Astrocyte of the spinal cord (primary cell): Measurements from ENCODE around the gene TTBK1.
"Not testable (repeated sequence)": the region's sequence is repeated elsewhere in the genome, so short reads cannot be mapped to it uniquely, and the experiment has no call there.

ENCODE experiments used
- DNase-seq: peaks from one replicate; pipeline ENCODE4 v3.0.0; 2011; ENCODE audit warnings: low read depth, low spot score
- H3K4me3 ChIP-seq: 2 replicates; pipeline ENCODE4 v1.5.1; 2011; ENCODE audit warnings: low read depth, mild to moderate bottlenecking, low read length, moderate library complexity
- CTCF ChIP-seq: IDR thresholded peaks from 2 replicates; pipeline ENCODE4 v1.5.1; 2012; ENCODE audit warnings: low read depth, mild to moderate bottlenecking, low read length, inconsistent platforms
- in situ Hi-C: cut with HindIII; loops from 2 replicates; pipeline ENCODE4 v1.10.0; 2017; ENCODE audit warnings: low sequenced_read_pairs

TTBK1 gene

GRCh38 chr6:43302126-43302525 lies 58.8 kb downstream of the TTBK1 start:
- no peak for DNase-seq
- in situ Hi-C loops, result no loop called here
- no peak for TF ChIP-seq CTCF
- H3K4me3 ChIP-seq, result no peak overlapping the region

- DNase-seq, H3K4me3 ChIP-seq, in situ Hi-C loops: not testable (repeated sequence)
Measured at GRCh38 chr6:43303006-43303405, 59.7 kb downstream of the TTBK1 start.

- no peak overlapping the region for H3K4me3 ChIP-seq
- no peak for TF ChIP-seq CTCF
- DNase-seq, result no peak
- in situ Hi-C loops, result no loop called here
Measured at GRCh38 chr6:43303751-43304331, 60.6 kb downstream of the TTBK1 start.

- no peak for DNase-seq
- no peak for TF ChIP-seq CTCF
- in situ Hi-C loops, result no loop called here
- H3K4me3 ChIP-seq, result no peak overlapping the region
Measured at GRCh38 chr6:43304361-43304760, 61.1 kb downstream of the TTBK1 start.

DNA sequence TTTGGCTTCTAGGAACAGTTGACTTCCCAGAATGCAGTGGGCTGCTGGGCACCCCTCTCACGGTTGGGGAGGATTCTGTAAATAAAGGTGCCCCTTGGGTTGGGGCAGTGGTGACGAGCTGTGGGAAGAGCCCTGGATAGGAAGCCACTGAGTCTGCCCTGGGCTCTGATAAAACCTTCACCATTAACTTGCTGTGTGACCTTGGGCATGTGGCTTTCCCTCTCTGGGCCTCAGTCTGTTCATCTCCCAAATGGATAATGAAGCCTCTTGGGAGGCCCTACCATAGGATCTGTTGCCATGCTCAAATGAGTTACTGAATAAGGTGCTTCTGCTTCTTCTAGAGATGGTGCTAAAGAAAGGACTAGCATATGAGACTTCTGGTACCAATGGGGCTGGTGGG lies 61.6 kb downstream of the TTBK1 start:
- H3K4me3 ChIP-seq, result no peak overlapping the region
- no peak for TF ChIP-seq CTCF
- DNase-seq, result no peak
- in situ Hi-C loops, result no loop called here

DNA sequence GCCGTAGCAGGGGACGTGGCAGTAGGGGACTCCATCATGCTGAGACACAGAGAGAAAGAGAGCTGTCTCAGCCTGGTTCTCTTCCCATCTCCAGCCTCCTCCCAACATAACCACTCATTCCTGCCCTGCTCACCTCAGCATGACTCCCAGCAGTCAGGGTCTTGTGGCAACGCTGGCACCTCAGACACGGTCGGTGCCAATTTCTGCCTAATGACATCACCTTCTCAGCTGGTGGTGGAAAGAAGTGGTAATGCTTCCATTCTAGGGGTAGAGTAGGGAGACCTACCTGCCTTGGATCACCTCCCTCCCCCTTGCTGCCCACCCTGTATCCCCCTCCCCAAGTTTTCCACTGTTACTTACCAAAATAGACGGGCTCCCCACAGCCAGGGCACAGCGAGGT lies 62.8 kb downstream of the TTBK1 start:
- DNase-seq, result no peak
- H3K4me3 ChIP-seq, result no peak overlapping the region
- in situ Hi-C loops, result no loop called here
- TF ChIP-seq CTCF, result no peak

GRCh38 chr6:43307451-43308100 lies 64.3 kb downstream of the TTBK1 start:
- H3K4me3 ChIP-seq, result no peak overlapping the region
- TF ChIP-seq CTCF, result no peak
- in situ Hi-C loops, result no loop called here
- no peak for DNase-seq
